Esophagus muscularis mucosa (tissue), 4 donors: ENCODE results near the gene C4orf51.

Experiments
- EP300 ChIP-seq: sonication (generic); formaldehyde crosslinking; IDR thresholded peaks from one replicate; pipeline ENCODE4 v1.6.1; 2017; ENCODE audit warnings: antibody characterized with exemption
- POLR2A ChIP-seq: fragments of 450-650 bp; IDR thresholded peaks from one replicate; pipeline ENCODE4 v1.6.1; 2017; ENCODE audit warnings: antibody characterized with exemption, moderate library complexity, mild to moderate bottlenecking, low read depth
- POLR2AphosphoS5 ChIP-seq, 2 donors: sonication (generic); formaldehyde crosslinking; IDR thresholded peaks; one replicate each; pipeline ENCODE4 v1.6.1; 2017; ENCODE audit warnings: antibody characterized with exemption in 2 of 2
- TF ChIP-seq, protein P1 (sequence below), 3 experiments: fragments of 200-600 bp in 2 of 3; fragments of 450-650 bp in 1 of 3; sonication (generic) in 2 of 3; IDR thresholded peaks; one replicate each; pipeline ENCODE4 v1.5.1; 2017 to 2019; ENCODE audit warnings: antibody characterized with exemption in 3 of 3, mild to moderate bottlenecking in 2 of 3, moderate library complexity in 1 of 3

DNA sequence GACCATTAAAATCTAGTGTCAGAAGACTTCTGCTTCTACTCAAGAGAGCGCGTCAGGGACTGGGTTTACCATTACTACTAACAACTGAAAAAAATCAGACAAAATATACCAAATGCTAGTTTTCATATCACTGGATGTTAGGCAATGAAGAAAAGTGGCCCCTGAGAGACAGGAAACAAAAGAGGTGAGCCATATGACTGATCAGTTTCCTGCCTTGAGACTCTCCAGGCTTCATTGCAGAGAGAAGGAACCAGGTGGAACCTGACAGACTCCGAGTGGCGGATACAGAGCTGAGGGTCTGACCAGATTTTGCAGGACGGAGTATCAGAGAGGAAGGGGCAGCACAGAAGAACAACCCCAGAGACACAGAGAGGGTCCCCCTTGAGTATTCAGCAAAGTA lies 86.3 kb downstream of the C4orf51 start:
- TF ChIP-seq, protein P1, sequence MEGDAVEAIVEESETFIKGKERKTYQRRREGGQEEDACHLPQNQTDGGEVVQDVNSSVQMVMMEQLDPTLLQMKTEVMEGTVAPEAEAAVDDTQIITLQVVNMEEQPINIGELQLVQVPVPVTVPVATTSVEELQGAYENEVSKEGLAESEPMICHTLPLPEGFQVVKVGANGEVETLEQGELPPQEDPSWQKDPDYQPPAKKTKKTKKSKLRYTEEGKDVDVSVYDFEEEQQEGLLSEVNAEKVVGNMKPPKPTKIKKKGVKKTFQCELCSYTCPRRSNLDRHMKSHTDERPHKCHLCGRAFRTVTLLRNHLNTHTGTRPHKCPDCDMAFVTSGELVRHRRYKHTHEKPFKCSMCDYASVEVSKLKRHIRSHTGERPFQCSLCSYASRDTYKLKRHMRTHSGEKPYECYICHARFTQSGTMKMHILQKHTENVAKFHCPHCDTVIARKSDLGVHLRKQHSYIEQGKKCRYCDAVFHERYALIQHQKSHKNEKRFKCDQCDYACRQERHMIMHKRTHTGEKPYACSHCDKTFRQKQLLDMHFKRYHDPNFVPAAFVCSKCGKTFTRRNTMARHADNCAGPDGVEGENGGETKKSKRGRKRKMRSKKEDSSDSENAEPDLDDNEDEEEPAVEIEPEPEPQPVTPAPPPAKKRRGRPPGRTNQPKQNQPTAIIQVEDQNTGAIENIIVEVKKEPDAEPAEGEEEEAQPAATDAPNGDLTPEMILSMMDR (IDR thresholded peaks at IDR 0.05): no peak
- TF ChIP-seq EP300 (no peak), POLR2AphosphoS5 (IDR thresholded peaks at IDR 0.05) (no peak), POLR2A (no peak)
